Measurements from ENCODE around the gene PRR5L.
"Not testable (repeated sequence)": the region's sequence is repeated elsewhere in the genome, so short reads cannot be mapped to it uniquely, and the experiment has no call there.

Gene PRR5L

GRCh38 chr11:36316049-36316448 is 20.0 kb downstream of the PRR5L start:
- Histone ChIP-seq H3K4me3 (replicated peaks; ENCODE audit: insufficient read depth, low read length) (no peak overlapping the region), H3K27me3 (ENCODE audit: insufficient read depth, poor library complexity, severe bottlenecking) (peaks cover 4% of the 10 kb centered on the region), H3K27ac (replicated peaks) (no peak overlapping the region)
- DNase-seq (ENCODE audit: low read depth in 1 of 2, low spot score in 1 of 2) = no peak
- TF ChIP-seq CTCF (IDR thresholded peaks at IDR 0.05; ENCODE audit: insufficient read depth, low read length) (no peak), POLR2AphosphoS5 (IDR thresholded peaks at IDR 0.05; ENCODE audit: low read depth) (no peak), GABPA (IDR thresholded peaks at IDR 0.05; ENCODE audit: low read depth) (no peak), REST (IDR thresholded peaks at IDR 0.05; ENCODE audit: insufficient replicate concordance, low read depth) (no peak), SPI1 (IDR thresholded peaks at IDR 0.05; ENCODE audit: borderline replicate concordance, low read depth) (no peak)

GRCh38 chr11:36317992-36318391 is 21.9 kb downstream of the PRR5L start:
- Histone ChIP-seq H3K4me3 (replicated peaks; ENCODE audit: insufficient read depth, low read length) (no peak overlapping the region), H3K27me3 (ENCODE audit: insufficient read depth, poor library complexity, severe bottlenecking) (peaks cover 4% of the 10 kb centered on the region), H3K27ac (replicated peaks) (no peak overlapping the region)
- TF ChIP-seq CTCF (IDR thresholded peaks at IDR 0.05; ENCODE audit: insufficient read depth, low read length) (no peak), GABPA (IDR thresholded peaks at IDR 0.05; ENCODE audit: low read depth) (no peak), REST (IDR thresholded peaks at IDR 0.05; ENCODE audit: insufficient replicate concordance, low read depth) (no peak), SPI1 (IDR thresholded peaks at IDR 0.05; ENCODE audit: borderline replicate concordance, low read depth) (no peak), POLR2AphosphoS5 (IDR thresholded peaks at IDR 0.05; ENCODE audit: low read depth) (no peak)
- no peak for DNase-seq (ENCODE audit: low read depth in 1 of 2, low spot score in 1 of 2)

- H3K4me3 ChIP-seq (replicated peaks; ENCODE audit: insufficient read depth, low read length); H3K27ac ChIP-seq (replicated peaks); DNase-seq (ENCODE audit: low read depth in 1 of 2, low spot score in 1 of 2); H3K27me3 ChIP-seq (ENCODE audit: insufficient read depth, poor library complexity, severe bottlenecking): not testable (repeated sequence)
These were observed 28.9 kb downstream of the PRR5L start for GRCh38 chr11:36324956-36325355.

GRCh38 chr11:36325403-36325802 is 29.3 kb downstream of the PRR5L start:
- not testable (repeated sequence) for DNase-seq (ENCODE audit: low read depth in 1 of 2, low spot score in 1 of 2); H3K4me3 ChIP-seq (replicated peaks; ENCODE audit: insufficient read depth, low read length); H3K27ac ChIP-seq (replicated peaks); H3K27me3 ChIP-seq (ENCODE audit: insufficient read depth, poor library complexity, severe bottlenecking)

GRCh38 chr11:36326524-36327419 is 30.7 kb downstream of the PRR5L start:
- peaks cover 1% of the 10 kb centered on the region for H3K27me3 ChIP-seq (ENCODE audit: insufficient read depth, poor library complexity, severe bottlenecking)
- no peak overlapping the region for H3K27ac ChIP-seq (replicated peaks)

More at GRCh38 chr11:36326524-36327419, 30.7 kb downstream of the PRR5L start:
- TF ChIP-seq SPI1 (IDR thresholded peaks at IDR 0.05; ENCODE audit: borderline replicate concordance, low read depth) = peak; percentile 59; the same call in 1 of the 2 replicates
- TF ChIP-seq GABPA (IDR thresholded peaks at IDR 0.05; ENCODE audit: low read depth) = no peak
- no peak overlapping the region for H3K4me3 ChIP-seq (replicated peaks; ENCODE audit: insufficient read depth, low read length)
- DNase-seq (ENCODE audit: low read depth in 1 of 2, low spot score in 1 of 2) = no peak
